Large intestine (tissue), 12 donors: Measurements from ENCODE around the gene TRPC5OS. TPM values are rescaled to one million over a fixed set of nuclear protein-coding genes. Genes with fewer than 3 reads are reported as not detected.
A peak's percentile ranks its signal among the peaks of the same experiment; 100 is the strongest.

Experiments used
- DNase-seq, 2 donors: peaks; one replicate each; pipeline versions ENCODE4 v3.0.0 to v3.0.0-alpha.2; 2013
- H3K27ac ChIP-seq: one replicate; pipeline ENCODE4 v1.5.1; 2013; ENCODE audit warnings: low read length
- H3K27me3 ChIP-seq: 2 replicates; pipeline ENCODE4 v1.6.1; 2013; ENCODE audit warnings: low read length; ENCODE audit not compliant: control insufficient read depth, insufficient read depth
- H3K36me3 ChIP-seq: 2 replicates; pipeline ENCODE4 v1.6.1; 2013; ENCODE audit warnings: low read length; ENCODE audit not compliant: control insufficient read depth, insufficient read depth
- H3K4me1 ChIP-seq: one replicate; pipeline ENCODE4 v1.6.1; 2013; ENCODE audit warnings: low read length; ENCODE audit not compliant: control insufficient read depth, insufficient read depth
- H3K4me3 ChIP-seq: one replicate; pipeline ENCODE4 v1.5.1; 2013; ENCODE audit warnings: low read length
- H3K9me3 ChIP-seq: one replicate; pipeline ENCODE4 v1.6.1; 2013; ENCODE audit warnings: mild to moderate bottlenecking, low read depth, low read length, moderate library complexity; ENCODE audit not compliant: control insufficient read depth
- WGBS: methylation state at CpG from one replicate; pipeline ENCODE4 v1.1.5; 2013; ENCODE audit warnings: low lambda C conversion rate; ENCODE audit not compliant: insufficient coverage; 5-methylcytosine and 5-hydroxymethylcytosine counted together
- long read RNA-seq, 11 donors: transcript quantifications; one replicate each; lab custom pipeline, GENCODE V29; 2026
- polyA plus RNA-seq: library from polyadenylated mRNA; unstranded; fragments of 120-200 nt; gene quantifications from one replicate; pipeline ENCODE4 v1.2.1, GENCODE V29; 2013

TRPC5OS gene
- polyA plus RNA-seq = not detected
- long read RNA-seq, donor 1 = 0 reads
- long read RNA-seq, donor 2 = 0 reads
- long read RNA-seq, donor 3 = 0 reads
- long read RNA-seq, donor 4 = 0 reads
- long read RNA-seq, donor 5 = 0 reads
- long read RNA-seq, donor 6 = 0 reads
- long read RNA-seq, donor 7 = 0 reads
- long read RNA-seq, donor 8 = 0 reads
- long read RNA-seq, donor 9 = 0 reads
- long read RNA-seq, donor 10 = 0 reads
- long read RNA-seq, donor 11 = 0 reads

DNA sequence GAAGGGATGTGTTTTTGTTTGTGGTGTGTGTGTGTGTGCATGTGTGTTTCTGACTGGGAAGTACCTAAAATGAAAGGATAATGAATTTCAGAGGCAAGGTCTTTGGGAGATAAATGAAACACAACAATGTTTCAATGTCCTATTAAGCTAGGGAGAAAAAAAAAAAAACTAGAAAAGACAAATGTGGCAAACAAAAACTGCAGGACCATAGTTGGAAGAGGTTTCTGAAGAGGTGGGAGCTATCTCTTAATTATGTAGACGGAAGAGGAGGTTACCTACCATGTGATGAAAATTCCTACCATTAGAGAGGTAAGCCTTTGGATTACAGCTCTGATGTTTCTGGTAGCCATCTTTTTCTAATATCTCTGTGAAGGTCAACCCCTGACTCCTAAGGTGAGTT lies at the start of gene TRPC5OS:
TSS of gene TRPC5OS (plus strand) at position 301 of the 400 bp plus-strand sequence. CDS start 25,669 bp downstream, outside the sequence.
- H3K36me3 ChIP-seq = no peaks in the 10 kb centered on the region
- H3K4me3 ChIP-seq = no peak within 1 kb of the TSS
- DNase-seq = no peak
- no peaks in the 10 kb centered on the region for H3K9me3 ChIP-seq
- peaks cover 6% of the 10 kb centered on the region for H3K4me1 ChIP-seq
- no CpG with 5 or more reads among the region's 1 CpG for WGBS
- no peak within 1 kb of the TSS for H3K27ac ChIP-seq
- no peaks in the 10 kb centered on the region for H3K27me3 ChIP-seq

DNA sequence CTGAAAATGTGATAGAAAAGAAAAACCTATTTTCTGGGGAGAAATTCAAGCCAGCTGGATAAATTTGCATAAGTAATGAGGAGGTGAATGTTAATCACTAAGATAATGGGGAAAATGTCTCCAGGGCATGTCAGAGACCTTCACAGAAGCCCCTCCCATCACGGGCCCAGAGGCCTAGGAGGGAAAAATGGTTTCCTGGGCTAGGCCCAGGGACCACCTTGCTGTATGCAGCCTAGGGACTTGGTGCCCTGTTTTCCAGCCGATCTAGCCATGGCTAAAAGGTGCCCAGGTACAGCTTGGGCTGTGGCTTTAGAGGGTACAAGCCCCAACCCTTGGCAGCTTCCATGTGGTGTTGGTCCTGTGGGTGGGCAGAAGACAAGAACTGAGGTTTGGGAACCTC lies 46.6 kb upstream of the TRPC5OS start:
- DNase-seq = no peak
- Histone ChIP-seq H3K27ac (no peak overlapping the region), H3K4me1 (no peaks in the 10 kb centered on the region), H3K4me3 (no peak overlapping the region), H3K9me3 (no peaks in the 10 kb centered on the region), H3K27me3 (no peaks in the 10 kb centered on the region), H3K36me3 (no peaks in the 10 kb centered on the region)
- WGBS = no CpG with 5 or more reads among the region's 2 CpGs

- no peaks in the 10 kb centered on the region for H3K36me3 ChIP-seq
- no peaks in the 10 kb centered on the region for H3K27me3 ChIP-seq
- H3K27ac ChIP-seq = no peak overlapping the region
- no peaks in the 10 kb centered on the region for H3K9me3 ChIP-seq
- H3K4me1 ChIP-seq = no peaks in the 10 kb centered on the region
- no peak overlapping the region for H3K4me3 ChIP-seq
- no CpG with 5 or more reads among the region's 2 CpGs for WGBS
- DNase-seq = no peak
Measured at GRCh38 chrX:111830571-111830970, 45.4 kb upstream of the TRPC5OS start.

DNA sequence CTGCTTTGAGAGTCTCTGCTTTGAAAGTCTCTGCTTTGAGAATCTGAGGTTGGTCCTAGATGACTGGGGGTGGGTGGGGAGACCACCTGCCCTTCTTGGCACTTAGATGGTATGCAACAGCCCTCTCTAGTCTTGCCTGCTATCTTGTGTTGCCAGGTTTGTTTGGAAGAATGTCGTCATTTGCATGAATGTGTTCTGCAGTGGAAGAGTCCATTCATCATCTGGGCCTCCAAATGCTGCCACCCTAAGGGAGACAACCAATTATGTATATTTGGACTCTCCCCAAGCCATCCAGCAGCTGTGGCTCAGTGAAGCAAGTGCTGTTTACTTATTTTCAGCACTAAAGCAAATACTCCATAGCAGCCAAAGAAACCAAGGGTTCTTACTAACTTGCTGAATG lies 44.6 kb upstream of the TRPC5OS start:
- Histone ChIP-seq H3K27ac (no peak overlapping the region), H3K4me1 (no peaks in the 10 kb centered on the region), H3K4me3 (no peak overlapping the region), H3K27me3 (no peaks in the 10 kb centered on the region), H3K36me3 (no peaks in the 10 kb centered on the region), H3K9me3 (no peaks in the 10 kb centered on the region)
- no peak for DNase-seq
- no CpG with 5 or more reads among the region's 1 CpG for WGBS

DNA sequence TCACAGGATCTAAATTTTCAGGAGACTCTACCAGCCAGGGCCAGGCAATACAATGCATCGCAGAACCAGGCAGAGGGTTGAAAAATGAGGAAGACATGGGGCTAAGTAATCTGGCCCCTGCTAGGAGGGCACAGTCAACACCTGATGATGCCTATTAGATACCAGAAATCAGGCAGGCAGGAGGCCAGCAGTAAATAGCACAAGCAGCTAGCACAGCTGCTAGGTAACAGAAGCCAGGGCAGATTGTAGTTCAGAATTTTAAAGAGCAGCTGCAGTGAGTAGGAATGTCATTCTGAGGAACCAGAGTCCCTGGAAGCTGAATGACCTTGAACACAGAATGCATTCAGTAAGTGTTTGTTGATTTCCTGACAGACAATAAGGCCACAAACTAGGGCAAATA lies 38.8 kb upstream of the TRPC5OS start:
- H3K4me3 ChIP-seq = no peak overlapping the region
- DNase-seq = no peak
- no peaks in the 10 kb centered on the region for H3K27me3 ChIP-seq
- no peak overlapping the region for H3K27ac ChIP-seq
- H3K4me1 ChIP-seq = no peaks in the 10 kb centered on the region
- no peaks in the 10 kb centered on the region for H3K9me3 ChIP-seq
- no CpG with 5 or more reads among the region's 1 CpG for WGBS
- no peaks in the 10 kb centered on the region for H3K36me3 ChIP-seq

GRCh38 chrX:111847491-111848133 lies 28.4 kb upstream of the TRPC5OS start:
- H3K27ac ChIP-seq = no peak overlapping the region
- H3K4me1 ChIP-seq = no peaks in the 10 kb centered on the region
- no CpG with 5 or more reads among the region's 4 CpGs for WGBS
- H3K9me3 ChIP-seq = no peaks in the 10 kb centered on the region
- H3K4me3 ChIP-seq = no peak overlapping the region
- no peak for DNase-seq
- H3K36me3 ChIP-seq = no peaks in the 10 kb centered on the region
- no peaks in the 10 kb centered on the region for H3K27me3 ChIP-seq

DNA sequence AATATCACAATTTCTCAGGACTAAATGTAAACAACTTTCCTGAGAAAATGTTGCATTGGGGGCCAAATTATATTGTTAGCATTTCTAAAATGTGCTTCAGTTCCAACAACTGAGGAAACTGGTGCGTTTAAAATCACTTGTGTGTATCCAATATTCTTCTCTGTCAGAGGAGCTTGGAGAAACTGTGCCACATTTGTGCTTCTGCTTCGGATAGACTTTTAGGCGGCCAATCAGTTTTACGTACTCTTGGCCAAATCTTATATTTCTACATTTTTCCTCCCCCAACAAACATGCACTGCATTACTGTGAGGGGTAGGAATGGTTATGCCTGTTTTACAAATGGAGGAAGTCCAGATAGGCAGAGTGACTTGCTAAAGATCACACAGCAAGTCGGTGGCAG lies 27.4 kb upstream of the TRPC5OS start:
- WGBS = 90% methylated on average over 2 of the region's 5 CpGs
- Histone ChIP-seq H3K9me3 (no peaks in the 10 kb centered on the region), H3K36me3 (no peaks in the 10 kb centered on the region), H3K4me1 (no peaks in the 10 kb centered on the region), H3K27me3 (no peaks in the 10 kb centered on the region), H3K4me3 (no peak overlapping the region), H3K27ac (no peak overlapping the region)
- no peak for DNase-seq

- no peak overlapping the region for H3K4me3 ChIP-seq
- no peaks in the 10 kb centered on the region for H3K27me3 ChIP-seq
- no peaks in the 10 kb centered on the region for H3K9me3 ChIP-seq
- H3K36me3 ChIP-seq = no peaks in the 10 kb centered on the region
- DNase-seq = no peak
- H3K27ac ChIP-seq = no peak overlapping the region
- no peaks in the 10 kb centered on the region for H3K4me1 ChIP-seq
Measured at GRCh38 chrX:111850975-111851374, 25.0 kb upstream of the TRPC5OS start.

GRCh38 chrX:111854556-111855490 lies 21.2 kb upstream of the TRPC5OS start:
- peak; percentile 15 to 60 for DNase-seq
- H3K27ac ChIP-seq = no peak overlapping the region
- H3K9me3 ChIP-seq = no peaks in the 10 kb centered on the region
- H3K4me1 ChIP-seq = no peaks in the 10 kb centered on the region
- no peak overlapping the region for H3K4me3 ChIP-seq
- no CpG with 5 or more reads among the region's 4 CpGs for WGBS
- H3K27me3 ChIP-seq = no peaks in the 10 kb centered on the region
- H3K36me3 ChIP-seq = no peaks in the 10 kb centered on the region

- no peaks in the 10 kb centered on the region for H3K27me3 ChIP-seq
- H3K9me3 ChIP-seq = no peaks in the 10 kb centered on the region
- H3K4me3 ChIP-seq = no peak overlapping the region
- H3K36me3 ChIP-seq = no peaks in the 10 kb centered on the region
- no CpG with 5 or more reads among the region's 1 CpG for WGBS
- DNase-seq = no peak
- H3K4me1 ChIP-seq = peaks cover 2% of the 10 kb centered on the region
- H3K27ac ChIP-seq = no peak overlapping the region
Measured at GRCh38 chrX:111857534-111858060, 18.4 kb upstream of the TRPC5OS start.
